GM19099 (cell line): ENCODE measurements around the gene NFKB1.

Experiments used
- POLR2A ChIP-seq: IDR thresholded peaks from 3 replicates; pipeline ENCODE4 v1.6.1; 2011; ENCODE audit warnings: low read depth; ENCODE audit not compliant: insufficient read length; ENCODE audit errors: extremely low read depth

NFKB1 gene

DNA sequence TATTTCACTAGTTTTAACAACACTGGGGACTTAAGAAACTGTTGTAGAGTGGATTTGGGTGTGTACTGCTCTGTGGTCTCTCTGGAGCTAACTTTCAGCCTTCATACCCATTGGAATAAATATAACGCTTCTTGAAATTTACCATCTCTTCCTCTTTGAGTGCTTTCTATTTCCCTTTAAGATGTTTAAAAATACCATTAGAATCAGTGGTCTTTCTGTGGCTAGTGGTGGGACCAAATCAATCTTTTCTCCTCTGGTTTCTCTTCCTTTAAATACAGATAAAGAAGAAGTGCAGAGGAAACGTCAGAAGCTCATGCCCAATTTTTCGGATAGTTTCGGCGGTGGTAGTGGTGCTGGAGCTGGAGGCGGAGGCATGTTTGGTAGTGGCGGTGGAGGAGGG is 92.0 kb downstream of the NFKB1 start:
- TF ChIP-seq POLR2A, result no peak

- no peak for TF ChIP-seq POLR2A
These were observed 92.8 kb downstream of the NFKB1 start for GRCh38 chr4:102594000-102594399.

GRCh38 chr4:102596532-102596931 is 95.4 kb downstream of the NFKB1 start:
- no peak for TF ChIP-seq POLR2A

DNA sequence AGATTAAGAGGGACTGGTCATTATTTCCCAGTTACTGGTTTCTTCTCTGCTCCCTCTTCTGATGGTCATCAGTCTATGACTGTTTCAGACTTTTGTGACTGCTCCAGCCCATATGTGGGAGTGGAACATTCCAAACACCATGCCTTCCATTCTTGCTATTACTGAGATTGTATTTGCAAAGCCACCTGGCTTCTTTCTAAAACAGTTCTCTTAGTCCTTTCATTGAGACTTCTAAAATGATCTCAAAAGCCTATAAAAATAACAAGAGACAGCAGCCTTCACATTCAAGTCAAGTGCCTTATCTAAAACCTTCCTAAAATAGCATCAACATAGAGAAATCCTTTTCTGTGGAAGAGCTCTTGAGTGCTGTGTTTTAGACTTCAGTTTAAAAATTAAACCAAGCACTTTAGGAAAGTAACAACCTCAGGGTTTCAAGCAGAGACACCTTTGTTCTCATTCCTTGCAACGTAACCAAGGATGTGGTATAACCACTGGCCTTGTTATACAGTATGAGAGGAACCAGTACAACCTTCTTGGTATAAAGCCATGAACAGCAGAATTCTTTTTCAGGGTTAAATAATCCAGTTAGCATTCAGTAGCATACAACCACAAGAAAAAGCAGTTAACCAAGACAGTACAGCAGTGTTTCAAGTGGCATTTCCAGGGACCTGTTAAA is 97.1 kb downstream of the NFKB1 start:
- TF ChIP-seq POLR2A, result no peak

- TF ChIP-seq POLR2A, result no peak
These were observed 97.7 kb downstream of the NFKB1 start for GRCh38 chr4:102598762-102599374.

DNA sequence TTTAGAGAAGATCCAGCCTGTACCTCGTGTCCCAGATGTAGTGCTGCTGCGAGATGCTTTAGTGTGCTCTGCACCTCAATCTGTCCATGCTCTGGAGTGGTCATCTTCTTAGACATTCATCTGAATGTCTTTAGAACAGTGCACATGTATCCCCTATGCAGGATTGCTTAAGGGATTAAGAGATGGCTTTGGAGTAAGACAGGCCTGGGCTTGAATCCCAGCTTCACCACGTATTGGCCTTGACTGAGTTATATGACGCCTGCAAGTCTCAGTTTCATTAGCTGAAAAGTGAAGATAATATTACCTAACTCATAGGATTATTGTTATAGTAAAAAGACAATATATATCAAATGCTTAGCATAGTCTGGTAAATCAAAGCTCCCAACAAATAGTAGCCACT is 98.3 kb downstream of the NFKB1 start:
- TF ChIP-seq POLR2A, result no peak

GRCh38 chr4:102599886-102600285 is 98.7 kb downstream of the NFKB1 start:
- no peak for TF ChIP-seq POLR2A

- TF ChIP-seq POLR2A, result no peak
These were observed 99.5 kb downstream of the NFKB1 start for GRCh38 chr4:102600689-102601088.

DNA sequence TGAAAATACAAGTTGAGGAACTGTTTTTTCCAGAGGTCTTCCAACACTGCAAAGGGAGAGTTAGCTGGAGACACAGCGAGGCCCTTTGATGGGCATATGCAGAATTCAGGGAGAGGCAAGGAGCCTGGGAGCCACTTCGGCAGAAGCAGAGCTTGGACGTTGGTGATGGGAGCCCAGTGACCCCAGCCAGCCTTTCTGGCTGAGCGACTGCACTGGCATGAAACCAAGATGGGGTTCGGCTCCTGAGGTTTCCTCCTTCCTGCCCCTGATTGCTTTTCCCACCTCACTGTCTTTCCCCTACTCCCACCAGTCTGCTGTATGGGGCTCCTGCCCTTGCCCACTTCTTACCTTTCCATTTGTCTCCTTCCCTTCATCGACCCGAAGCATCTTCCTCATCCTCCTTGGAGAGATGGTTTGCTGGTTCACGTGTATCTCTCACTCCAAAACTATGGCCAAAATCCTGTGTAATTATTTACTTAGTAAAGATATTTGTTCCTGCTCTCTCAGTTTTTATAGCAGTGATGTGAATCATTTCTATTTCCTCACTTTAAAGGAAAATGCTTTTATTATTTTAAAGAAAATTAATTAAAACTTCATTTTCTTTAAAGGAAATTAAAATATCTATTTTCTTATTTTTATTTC is 100.5 kb downstream of the NFKB1 start:
- TF ChIP-seq POLR2A, result no peak

GRCh38 chr4:102604222-102604940 is 103.2 kb downstream of the NFKB1 start:
- TF ChIP-seq POLR2A, result no peak

DNA sequence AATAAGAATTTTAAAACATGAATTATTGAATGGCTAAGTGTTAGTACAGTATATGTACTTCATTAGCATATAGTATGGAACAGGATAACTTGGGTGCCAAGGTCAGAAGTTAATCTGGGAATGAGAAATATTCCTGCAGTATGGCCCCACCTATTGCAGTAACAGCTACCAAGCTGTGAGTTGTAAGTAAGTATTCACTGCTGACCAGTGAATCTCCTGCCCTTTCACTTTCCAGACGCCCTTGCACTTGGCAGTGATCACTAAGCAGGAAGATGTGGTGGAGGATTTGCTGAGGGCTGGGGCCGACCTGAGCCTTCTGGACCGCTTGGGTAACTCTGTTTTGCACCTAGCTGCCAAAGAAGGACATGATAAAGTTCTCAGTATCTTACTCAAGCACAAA is 105.1 kb downstream of the NFKB1 start:
- TF ChIP-seq POLR2A, result no peak

- TF ChIP-seq POLR2A, result no peak
These were observed 105.8 kb downstream of the NFKB1 start for GRCh38 chr4:102606846-102607450.

- TF ChIP-seq POLR2A, result no peak
These were observed 107.0 kb downstream of the NFKB1 start for GRCh38 chr4:102608190-102608589.

DNA sequence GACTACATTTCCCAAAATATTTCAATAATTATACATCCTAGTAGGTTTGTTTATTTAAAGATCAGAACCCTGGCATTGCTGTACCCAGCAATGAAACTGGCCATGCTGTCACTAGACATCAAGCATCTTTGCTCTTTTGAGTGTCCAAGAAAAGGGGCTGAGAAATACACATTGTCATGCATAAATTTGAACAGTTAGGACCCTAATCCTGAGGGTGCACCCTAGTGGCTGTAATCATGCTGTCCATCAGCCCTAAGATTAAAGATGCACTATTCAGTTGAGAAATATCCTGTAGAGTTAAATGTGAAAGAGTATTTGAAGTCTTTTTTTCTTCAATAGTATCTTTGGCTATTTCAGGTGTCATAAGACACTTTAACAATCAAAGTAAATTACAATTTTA is 108.8 kb downstream of the NFKB1 start:
- TF ChIP-seq POLR2A, result no peak

DNA sequence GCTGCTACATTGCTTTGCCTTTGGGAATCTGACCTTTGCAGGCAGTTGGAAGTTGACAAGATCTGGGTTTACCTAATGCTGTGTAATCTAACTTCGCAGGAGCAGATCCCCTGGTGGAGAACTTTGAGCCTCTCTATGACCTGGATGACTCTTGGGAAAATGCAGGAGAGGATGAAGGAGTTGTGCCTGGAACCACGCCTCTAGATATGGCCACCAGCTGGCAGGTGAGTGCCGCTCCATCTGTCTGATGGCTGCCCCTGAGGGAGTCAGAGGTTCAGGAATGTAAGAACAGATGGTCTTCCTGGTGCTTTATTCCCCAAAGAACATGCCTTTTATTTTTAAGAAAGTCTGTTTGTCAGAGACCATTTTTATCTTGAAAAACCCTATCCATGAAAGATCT is 109.3 kb downstream of the NFKB1 start:
- no peak for TF ChIP-seq POLR2A

DNA sequence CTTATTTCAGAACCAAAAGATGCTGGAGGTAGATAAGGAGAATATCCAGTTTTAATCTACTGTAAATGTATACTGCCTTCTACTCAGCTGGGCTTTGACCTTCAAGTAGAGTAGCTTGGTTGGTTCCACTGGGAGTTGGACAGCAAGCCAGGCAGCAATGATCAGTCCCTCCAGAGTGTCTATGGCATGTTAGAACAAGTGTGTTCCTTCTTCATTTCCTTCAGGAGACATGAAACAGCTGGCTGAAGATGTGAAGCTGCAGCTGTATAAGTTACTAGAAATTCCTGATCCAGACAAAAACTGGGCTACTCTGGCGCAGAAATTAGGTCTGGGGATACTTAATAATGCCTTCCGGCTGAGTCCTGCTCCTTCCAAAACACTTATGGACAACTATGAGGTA is 111.1 kb downstream of the NFKB1 start:
- no peak for TF ChIP-seq POLR2A

DNA sequence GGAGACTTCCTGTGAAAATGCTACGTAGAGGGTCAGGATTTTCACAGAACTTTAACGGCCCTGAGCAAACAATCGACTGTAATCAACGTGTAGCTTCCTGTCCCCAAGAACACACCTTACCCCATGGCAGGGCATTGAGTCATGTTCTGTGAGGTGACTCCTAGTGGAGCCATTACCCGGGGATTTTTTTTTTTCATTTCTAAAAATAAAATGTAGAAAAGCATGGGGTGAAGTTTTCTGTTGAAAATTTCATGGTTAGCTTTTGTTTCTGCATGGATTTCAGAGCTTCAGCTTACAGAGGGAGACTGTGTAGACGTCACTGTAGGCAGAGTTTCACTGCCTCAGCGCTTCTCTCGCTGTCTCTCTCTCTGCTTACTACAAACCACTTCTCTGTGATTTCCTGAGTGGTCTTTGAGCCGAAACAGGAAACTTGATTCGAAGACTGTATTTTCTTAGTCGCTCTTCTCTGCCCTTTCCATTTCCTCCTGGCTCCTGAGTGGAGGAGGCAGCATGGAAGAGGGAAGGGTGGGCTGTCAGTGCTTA is 111.7 kb downstream of the NFKB1 start:
- TF ChIP-seq POLR2A, result no peak
